Psoas muscle (tissue), 8 donors: ENCODE measurements around the gene NCKAP5L. TPM values are rescaled to one million over a fixed set of nuclear protein-coding genes. Genes with fewer than 3 reads are reported as not detected.
"Not testable (repeated sequence)": the region's sequence is repeated elsewhere in the genome, so short reads cannot be mapped to it uniquely, and the experiment has no call there.

Experiments
- ATAC-seq, 4 donors: fragments of 200-7000 bp; cut with Tn5 transposase; one replicate each; pipeline ENCODE4 v1.9.1; 2020; ENCODE audit warnings: moderate library complexity in 3 of 4, mild to moderate bottlenecking in 2 of 4
- DNase-seq, 2 donors: peaks; one replicate each; pipeline ENCODE4 v3.0.0-alpha.2; 2020
- H3K27ac ChIP-seq: fragments of 200-600 bp; one replicate; pipeline ENCODE4 v1.8.0; 2022
- H3K27me3 ChIP-seq, 3 donors: fragments of 200-600 bp in 1 of 3; one replicate each; pipeline versions ENCODE4 v1.6.1 to v1.8.0; 2013 to 2022; ENCODE audit warnings: low read length in 2 of 3, mild to moderate bottlenecking in 2 of 3, moderate library complexity in 1 of 3; ENCODE audit not compliant: insufficient read depth in 3 of 3
- H3K36me3 ChIP-seq, 2 donors: fragments of 200-600 bp in 1 of 2; one replicate each; pipeline versions ENCODE4 v1.6.1 to v1.8.0; 2013 to 2022; ENCODE audit warnings: low read depth in 1 of 2, mild to moderate bottlenecking in 1 of 2, moderate library complexity in 1 of 2; ENCODE audit not compliant: insufficient read depth in 1 of 2
- H3K4me1 ChIP-seq: fragments of 200-600 bp; one replicate; pipeline ENCODE4 v1.8.0; 2022
- H3K4me3 ChIP-seq: fragments of 200-600 bp; one replicate; pipeline ENCODE4 v1.8.0; 2022; ENCODE audit warnings: mild to moderate bottlenecking
- H3K9me3 ChIP-seq: fragments of 200-600 bp; one replicate; pipeline ENCODE4 v1.8.0; 2022
- WGBS, 3 donors: extraction: QIAGEN DNeasy Blood & Tissue Kit; methylation state at CpG; one replicate each; pipeline versions ENCODE4 v1.1.6 to v1.1.7; 2013; 5-methylcytosine and 5-hydroxymethylcytosine counted together
- intact Hi-C, 2 donors: fragments of 100-400 bp; cut with DNase I; formaldehyde crosslinking; loops; one replicate each; pipeline versions ENCODE4 v1.11.0 to v1.14.2; 2022
- polyA plus RNA-seq, 3 donors: library from polyadenylated mRNA; stranded (reverse); fragments of 200-250 nt; gene quantifications; one replicate each; pipeline ENCODE4 v1.2.3, GENCODE V29; 2013
- total RNA-seq, 4 donors: library from RNA; stranded (reverse); fragmentation: NEBNext Ultra II Directional in 2 of 4; extraction: Animal tissue kit (Norgen Biotek cat#: 25700) in 2 of 4; gene quantifications; one replicate each; pipeline versions ENCODE4 v1.2.1 to v1.2.4, GENCODE V29; 2021 to 2023
- TF ChIP-seq, protein P1 (sequence below): fragments of 200-600 bp; IDR thresholded peaks from one replicate; pipeline ENCODE4 v1.8.0; 2022; ENCODE audit warnings: antibody characterized with exemption
- donor health status: healthy with polysubstance abuse.
- donor health status: DM: no; HTN: no; CAD: no; lungs with moderate emphysema.
- donor health status: Bipolar disorder and iron deficiency.
- donor health status: healthy.
- donor health status: DM: yes; HTN: yes; CAD: no.
- donor health status: DM: no; HTN: no; CAD: no.
- donor health status: DM: no; HTN: no; CAD: no.
- donor health status: DM: yes; HTN: yes; CAD: no.

Gene NCKAP5L
- total and polyA plus RNA-seq, 7 donors, result 6.8 to 16.5 (median 11.7) TPM

DNA sequence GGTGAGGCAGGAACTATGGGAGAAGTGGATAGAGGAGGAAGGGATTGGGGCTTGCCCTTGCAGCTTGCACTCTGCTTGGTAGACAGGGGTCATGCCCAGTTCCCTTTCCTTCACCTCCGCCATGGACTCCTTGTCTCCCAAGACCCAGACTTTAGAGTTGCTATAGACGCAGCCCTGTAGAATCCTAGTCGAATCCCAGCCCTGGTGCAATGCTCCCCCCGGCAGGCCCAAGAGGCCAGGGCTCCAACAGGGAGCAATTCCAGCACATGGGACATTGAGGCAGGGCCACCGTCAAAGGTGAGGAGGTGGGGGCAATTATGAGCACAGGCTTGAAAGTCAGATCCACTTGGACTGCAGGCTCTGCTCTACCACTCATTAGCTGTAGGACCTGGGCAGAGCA is 44.2 kb upstream of the NCKAP5L start:
- no peaks in the 10 kb centered on the region for H3K27me3 ChIP-seq
- H3K4me3 ChIP-seq, result no peak overlapping the region
- TF ChIP-seq, protein P1, sequence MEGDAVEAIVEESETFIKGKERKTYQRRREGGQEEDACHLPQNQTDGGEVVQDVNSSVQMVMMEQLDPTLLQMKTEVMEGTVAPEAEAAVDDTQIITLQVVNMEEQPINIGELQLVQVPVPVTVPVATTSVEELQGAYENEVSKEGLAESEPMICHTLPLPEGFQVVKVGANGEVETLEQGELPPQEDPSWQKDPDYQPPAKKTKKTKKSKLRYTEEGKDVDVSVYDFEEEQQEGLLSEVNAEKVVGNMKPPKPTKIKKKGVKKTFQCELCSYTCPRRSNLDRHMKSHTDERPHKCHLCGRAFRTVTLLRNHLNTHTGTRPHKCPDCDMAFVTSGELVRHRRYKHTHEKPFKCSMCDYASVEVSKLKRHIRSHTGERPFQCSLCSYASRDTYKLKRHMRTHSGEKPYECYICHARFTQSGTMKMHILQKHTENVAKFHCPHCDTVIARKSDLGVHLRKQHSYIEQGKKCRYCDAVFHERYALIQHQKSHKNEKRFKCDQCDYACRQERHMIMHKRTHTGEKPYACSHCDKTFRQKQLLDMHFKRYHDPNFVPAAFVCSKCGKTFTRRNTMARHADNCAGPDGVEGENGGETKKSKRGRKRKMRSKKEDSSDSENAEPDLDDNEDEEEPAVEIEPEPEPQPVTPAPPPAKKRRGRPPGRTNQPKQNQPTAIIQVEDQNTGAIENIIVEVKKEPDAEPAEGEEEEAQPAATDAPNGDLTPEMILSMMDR, result no peak
- intact Hi-C loops, result loop anchor here in 1 of 2 donors (5.0 kb wide), 1 partner anchor 200 kb away; no protein-coding TSS in a partner anchor
- ATAC-seq (no peak), DNase-seq (no peak)
- peaks cover 15% of the 10 kb centered on the region for H3K4me1 ChIP-seq
- 95 to 96% (median 96%) methylated on average over 5 of the region's 5 CpGs for WGBS, 3 donors
- no peak overlapping the region for H3K27ac ChIP-seq
- H3K36me3 ChIP-seq, result no peaks in the 10 kb centered on the region
- no peaks in the 10 kb centered on the region for H3K9me3 ChIP-seq

- DNase-seq, ATAC-seq, H3K27ac ChIP-seq, H3K36me3 ChIP-seq, H3K4me3 ChIP-seq, H3K9me3 ChIP-seq, H3K27me3 ChIP-seq: not testable (repeated sequence)
- WGBS, 3 donors, result 89 to 92% (median 91%) methylated on average over 8 of the region's 8 CpGs
- intact Hi-C loops, result loop anchor here in 1 of 2 donors (5.0 kb wide), 1 partner anchor 200 kb away; no protein-coding TSS in a partner anchor
- peaks cover 17% of the 10 kb centered on the region for H3K4me1 ChIP-seq
Observed at GRCh38 chr12:49871811-49872251, 43.6 kb upstream of the NCKAP5L start.

- DNase-seq, result no peak
- 88 to 93% (median 93%) methylated on average over 4 of the region's 4 CpGs for WGBS, 3 donors
- Histone ChIP-seq H3K36me3 (no peaks in the 10 kb centered on the region), H3K9me3 (no peaks in the 10 kb centered on the region), H3K27me3 (no peaks in the 10 kb centered on the region), H3K27ac (no peak overlapping the region), H3K4me1 (peaks cover 17% of the 10 kb centered on the region), H3K4me3 (no peak overlapping the region)
- intact Hi-C loops, result loop anchor here in 1 of 2 donors (5.0 kb wide), 1 partner anchor 201 kb away; no protein-coding TSS in a partner anchor
- TF ChIP-seq, protein P1, result no peak
- ATAC-seq, result no peak
Observed at GRCh38 chr12:49871263-49871561, 43.0 kb upstream of the NCKAP5L start.

- Histone ChIP-seq H3K36me3 (no peaks in the 10 kb centered on the region), H3K9me3 (no peaks in the 10 kb centered on the region), H3K27me3 (no peaks in the 10 kb centered on the region), H3K4me3 (no peak overlapping the region), H3K27ac (no peak overlapping the region), H3K4me1 (peaks cover 17% of the 10 kb centered on the region)
- TF ChIP-seq, protein P1, result no peak
- intact Hi-C loops, result loop anchor here in 1 of 2 donors (5.0 kb wide), 1 partner anchor 202 kb away; no protein-coding TSS in a partner anchor
- WGBS, 3 donors, result 94 to 97% (median 96%) methylated on average over 11 of the region's 11 CpGs
- no peak for ATAC-seq
- DNase-seq, result no peak
Observed at GRCh38 chr12:49870501-49871262, 42.5 kb upstream of the NCKAP5L start.

GRCh38 chr12:49869816-49870500 is 41.7 kb upstream of the NCKAP5L start:
- Histone ChIP-seq H3K27ac (no peak overlapping the region), H3K36me3 (no peaks in the 10 kb centered on the region), H3K9me3 (no peaks in the 10 kb centered on the region), H3K4me3 (no peak overlapping the region), H3K27me3 (no peaks in the 10 kb centered on the region), H3K4me1 (peaks cover 17% of the 10 kb centered on the region)
- TF ChIP-seq, protein P1, result no peak
- no peak for ATAC-seq
- DNase-seq, result no peak
- WGBS, 3 donors, result 87 to 89% (median 88%) methylated on average over 14 of the region's 14 CpGs
- intact Hi-C loops, result loop anchor here in 1 of 2 donors (5.0 kb wide), 4 partner anchors 77 to 202 kb away; partner anchors contain the start of gene ASIC1
